ENCODE results near the gene FAM168A.

Gene FAM168A

DNA sequence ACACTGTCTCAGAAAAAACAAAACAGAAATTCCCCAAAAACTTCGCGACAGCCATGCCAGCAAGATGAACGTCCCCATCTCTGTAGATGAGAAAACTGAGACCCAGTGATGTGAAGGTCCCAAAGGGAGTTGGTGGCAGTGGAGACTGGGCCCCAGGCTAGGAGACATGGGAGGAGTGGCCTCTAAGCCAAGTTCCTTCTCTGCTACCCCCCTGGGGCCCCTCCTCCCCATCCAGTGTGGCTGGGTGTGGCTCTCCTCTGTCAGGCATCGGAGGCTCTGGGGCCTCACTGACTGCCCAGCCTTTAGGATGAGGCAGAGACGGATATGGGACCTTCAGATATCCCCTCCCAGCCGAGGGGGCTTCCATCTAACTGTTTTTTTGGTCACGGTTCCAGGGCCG is 211.9 kb downstream of the FAM168A start:
- DNase-seq (ENCODE audit: low read depth) = no peak
- H3K4me3 ChIP-seq (ENCODE audit: low read depth, low read length) = no peak overlapping the region

DNA sequence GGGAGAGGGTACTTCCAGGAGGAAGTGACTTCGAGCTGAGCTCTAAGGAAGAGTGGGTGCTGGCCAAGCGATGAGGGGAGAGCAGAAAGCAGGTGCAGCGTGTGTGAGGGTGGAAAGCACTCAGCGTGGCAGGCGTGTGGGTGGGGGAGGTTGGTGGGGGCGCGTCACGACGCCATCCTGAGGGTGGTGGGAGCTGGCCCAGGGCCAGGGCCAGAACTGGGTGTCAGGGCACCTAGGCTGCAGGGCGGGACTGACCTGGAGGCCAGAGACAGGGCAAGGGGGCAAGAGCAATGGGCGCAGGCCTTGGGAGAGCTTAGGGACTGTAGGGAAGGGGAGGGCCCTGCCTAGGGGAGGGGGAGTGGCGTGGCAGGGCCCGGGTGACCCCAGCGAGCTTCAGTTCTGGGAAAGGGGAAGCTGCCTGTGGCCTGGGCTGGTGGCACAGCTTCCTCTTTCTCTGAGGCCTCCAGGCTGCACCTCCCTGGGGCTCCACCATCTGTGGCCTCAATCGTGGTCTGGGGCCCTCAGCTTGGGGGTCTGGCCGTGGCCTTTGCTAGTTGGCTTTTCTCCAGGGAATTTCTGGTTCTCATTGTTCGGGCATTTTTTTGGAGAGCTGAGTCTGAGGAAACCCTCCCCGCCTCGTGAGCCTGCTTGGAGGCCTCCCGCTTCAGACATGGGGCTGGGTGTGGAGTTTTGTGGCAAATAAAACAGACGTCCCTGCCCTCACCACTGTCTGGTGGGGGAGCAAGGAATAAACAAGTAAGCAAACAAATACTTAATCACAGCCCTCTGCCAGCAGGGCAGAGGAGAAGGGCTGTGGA is 212.8 kb downstream of the FAM168A start:
- DNase-seq (ENCODE audit: low read depth) = no peak
- H3K4me3 ChIP-seq (ENCODE audit: low read depth, low read length) = no peak overlapping the region

DNA sequence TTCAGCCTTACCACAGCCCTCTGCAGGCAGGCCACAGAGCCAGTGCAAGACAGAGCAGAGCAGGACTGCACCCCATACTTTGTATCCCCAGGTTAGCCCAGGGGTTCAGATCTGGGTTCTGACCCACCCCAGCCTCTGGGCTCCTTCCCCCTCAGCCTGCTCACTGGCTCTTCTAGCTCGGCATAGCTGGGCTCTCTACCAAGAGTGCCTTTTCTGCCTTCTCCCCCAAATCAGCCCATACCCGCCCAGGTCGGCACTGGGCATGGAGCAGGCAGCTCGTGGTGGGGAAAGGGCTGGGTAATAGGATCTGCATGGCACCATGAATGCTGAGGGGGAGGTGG is 213.4 kb downstream of the FAM168A start:
- H3K4me3 ChIP-seq (ENCODE audit: low read depth, low read length) = no peak overlapping the region
- DNase-seq (ENCODE audit: low read depth) = no peak

DNA sequence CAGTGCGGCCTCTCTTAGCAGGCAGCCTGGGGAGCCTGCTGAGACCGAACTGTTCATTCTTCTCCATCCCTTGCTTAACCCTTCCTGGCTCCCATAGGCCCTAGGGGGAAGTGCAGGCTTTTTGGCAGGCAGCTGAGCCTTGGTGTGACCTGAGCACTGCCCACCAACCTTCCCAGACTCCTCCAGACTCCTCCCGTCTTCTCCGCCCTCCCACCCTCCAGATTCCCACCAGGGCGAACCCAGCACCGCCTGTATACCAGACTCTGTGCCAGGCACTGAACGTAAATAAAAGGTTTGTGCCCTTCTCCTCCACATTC is 213.8 kb downstream of the FAM168A start:
- DNase-seq (ENCODE audit: low read depth) = no peak
- H3K4me3 ChIP-seq (ENCODE audit: low read depth, low read length) = no peak overlapping the region

DNA sequence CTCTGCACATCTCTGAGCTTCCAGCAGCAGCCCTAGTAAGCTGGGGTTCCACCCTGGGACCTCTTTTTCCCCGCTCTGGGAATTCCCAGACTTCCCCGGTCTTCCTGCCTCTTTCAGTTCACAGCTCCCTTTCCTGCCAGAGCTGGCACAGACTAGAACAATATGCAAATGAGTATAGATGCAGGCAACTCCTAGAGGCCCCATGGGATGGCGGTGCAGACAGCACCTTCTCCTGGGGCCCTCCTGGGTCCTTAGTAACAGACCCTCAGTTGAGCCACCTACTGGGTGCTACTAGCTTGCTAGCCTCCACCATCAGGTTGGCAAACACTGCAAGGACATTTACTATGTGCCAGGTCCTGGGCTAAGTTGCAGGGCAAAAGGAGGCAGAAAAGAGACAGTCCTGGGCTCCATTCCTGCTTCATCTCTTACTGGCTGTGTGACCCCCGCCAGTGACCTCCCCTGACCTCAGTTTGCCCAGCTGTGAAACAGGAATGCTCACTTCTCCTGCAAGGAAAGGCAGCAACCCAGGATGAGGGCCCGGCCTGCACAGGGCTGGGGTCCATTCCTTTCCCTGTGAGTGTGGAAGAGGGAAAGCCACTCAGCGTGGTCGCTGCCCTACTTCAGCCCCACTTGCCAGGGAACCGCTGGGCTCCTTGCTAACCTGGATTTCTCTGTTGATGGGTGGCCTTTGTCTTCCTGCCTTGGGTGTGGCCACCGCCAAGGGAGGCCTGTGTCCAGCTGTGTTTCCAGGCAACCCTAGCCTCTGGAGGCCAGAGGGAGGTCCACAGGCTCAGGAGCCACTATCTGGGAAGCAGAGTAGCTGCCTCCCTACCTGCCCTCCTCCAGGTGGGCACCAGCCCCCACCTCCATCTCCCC is 214.4 kb downstream of the FAM168A start:
- DNase-seq (ENCODE audit: low read depth) = no peak
- H3K4me3 ChIP-seq (ENCODE audit: low read depth, low read length) = no peak overlapping the region

DNA sequence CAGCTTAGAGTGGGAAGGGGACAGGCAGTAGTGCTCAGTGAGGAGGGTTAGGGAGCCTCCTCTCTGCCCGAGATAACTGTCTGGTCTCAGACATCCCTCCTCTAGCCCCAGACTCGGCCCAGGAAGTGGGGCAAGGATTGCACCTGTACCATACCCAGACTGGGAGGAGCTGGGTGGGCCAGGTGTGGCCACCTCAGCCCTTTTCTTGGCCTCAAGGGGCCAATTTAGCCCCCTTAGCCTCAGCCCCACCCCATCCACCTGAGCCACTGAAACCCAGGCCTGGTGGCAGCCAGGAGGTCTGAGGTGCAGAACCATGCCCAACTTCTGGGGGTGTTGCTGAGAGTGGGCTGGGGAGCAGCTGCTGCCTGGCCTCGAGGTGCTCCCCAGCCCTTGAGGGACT is 215.2 kb downstream of the FAM168A start:
- no peak overlapping the region for H3K4me3 ChIP-seq (ENCODE audit: low read depth, low read length)
- no peak for DNase-seq (ENCODE audit: low read depth)

DNA sequence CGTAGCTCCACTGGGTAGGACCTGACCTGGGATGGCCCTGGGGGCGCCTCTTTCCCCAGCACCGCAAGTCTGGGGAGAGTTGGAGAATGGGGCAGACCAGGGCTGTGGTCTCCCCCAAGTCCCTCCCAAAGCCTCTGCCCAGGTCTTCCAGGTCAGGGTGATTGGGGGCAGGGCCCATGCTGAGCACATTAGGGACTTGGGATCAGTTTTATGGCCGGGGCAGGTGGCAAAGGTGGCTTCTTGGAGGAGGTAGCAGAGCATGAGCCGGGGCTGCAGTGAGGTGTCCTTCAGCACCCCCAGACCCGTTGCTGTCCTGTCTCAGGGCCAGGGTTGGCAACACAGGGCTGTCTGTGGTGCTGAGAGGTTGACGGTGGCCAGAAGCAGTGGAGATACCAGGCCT is 215.7 kb downstream of the FAM168A start:
- no peak for DNase-seq (ENCODE audit: low read depth)
- H3K4me3 ChIP-seq (ENCODE audit: low read depth, low read length) = no peak overlapping the region

DNA sequence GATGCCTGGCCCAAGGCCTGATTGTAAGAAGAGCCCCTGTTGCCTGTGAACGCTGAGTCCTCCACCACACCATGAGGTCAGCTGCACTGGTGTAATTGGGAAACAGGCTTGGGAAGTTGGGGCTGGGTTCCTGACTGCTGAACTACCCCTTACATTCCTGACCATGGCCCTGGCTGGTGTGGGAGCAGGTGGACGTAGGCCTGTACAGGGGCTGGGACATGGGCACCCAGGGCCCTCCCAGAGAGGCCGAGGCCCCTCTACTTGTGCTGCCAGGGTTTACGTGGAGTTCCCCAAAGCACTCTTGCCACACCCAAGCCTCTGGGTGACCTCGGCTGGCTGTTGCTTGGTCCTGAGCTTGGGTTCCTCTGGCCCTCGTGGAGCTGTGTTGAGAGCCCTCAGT is 216.3 kb downstream of the FAM168A start:
- no peak for DNase-seq (ENCODE audit: low read depth)
- no peak overlapping the region for H3K4me3 ChIP-seq (ENCODE audit: low read depth, low read length)

DNA sequence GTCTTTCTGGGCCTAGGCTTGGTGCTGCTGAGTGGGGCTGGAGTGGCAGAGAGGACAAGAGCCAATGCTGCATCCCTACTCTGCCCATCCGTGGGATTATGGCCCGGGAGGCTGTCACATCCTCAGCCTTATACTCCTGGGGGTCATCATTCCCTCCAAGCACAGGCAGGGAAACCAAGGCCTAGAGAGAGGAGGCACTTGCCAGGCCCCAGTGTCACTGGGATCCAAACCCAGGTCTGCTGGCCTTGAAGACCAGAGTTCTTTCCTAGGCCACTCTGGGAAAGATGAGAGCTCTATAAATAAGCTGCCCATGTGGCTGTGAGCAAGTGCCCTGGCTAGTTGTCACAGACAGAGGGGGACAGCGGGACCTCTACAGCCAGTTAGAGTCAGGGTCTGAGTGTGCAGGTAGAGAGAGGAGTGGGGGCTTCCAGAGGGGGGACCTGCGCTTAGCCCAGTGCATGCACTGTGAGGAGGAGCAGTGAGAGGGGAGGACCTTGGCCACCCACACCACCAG is 217.0 kb downstream of the FAM168A start:
- no peak for DNase-seq (ENCODE audit: low read depth)
- H3K4me3 ChIP-seq (ENCODE audit: low read depth, low read length) = no peak overlapping the region

DNA sequence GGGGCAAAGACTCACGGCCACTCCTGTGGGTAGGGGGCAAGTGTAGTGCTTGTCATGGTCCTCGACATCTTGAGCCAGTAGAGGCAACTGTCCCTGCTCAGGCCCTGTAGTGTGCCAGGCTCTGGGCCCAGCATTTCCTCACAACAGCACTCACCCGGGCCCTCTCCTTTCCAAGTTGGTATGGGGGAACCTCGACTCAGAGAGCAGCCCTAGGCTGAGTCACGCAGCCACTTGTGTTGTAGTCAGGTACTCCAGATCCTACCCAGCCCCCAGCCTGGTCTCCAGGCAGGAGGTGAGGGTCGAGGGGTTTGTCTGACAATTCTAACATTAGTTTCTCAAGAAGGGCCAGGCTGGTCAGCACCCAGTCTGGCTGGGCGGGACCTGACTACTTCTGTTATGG is 217.6 kb downstream of the FAM168A start:
- DNase-seq (ENCODE audit: low read depth) = no peak
- H3K4me3 ChIP-seq (ENCODE audit: low read depth, low read length) = no peak overlapping the region

DNA sequence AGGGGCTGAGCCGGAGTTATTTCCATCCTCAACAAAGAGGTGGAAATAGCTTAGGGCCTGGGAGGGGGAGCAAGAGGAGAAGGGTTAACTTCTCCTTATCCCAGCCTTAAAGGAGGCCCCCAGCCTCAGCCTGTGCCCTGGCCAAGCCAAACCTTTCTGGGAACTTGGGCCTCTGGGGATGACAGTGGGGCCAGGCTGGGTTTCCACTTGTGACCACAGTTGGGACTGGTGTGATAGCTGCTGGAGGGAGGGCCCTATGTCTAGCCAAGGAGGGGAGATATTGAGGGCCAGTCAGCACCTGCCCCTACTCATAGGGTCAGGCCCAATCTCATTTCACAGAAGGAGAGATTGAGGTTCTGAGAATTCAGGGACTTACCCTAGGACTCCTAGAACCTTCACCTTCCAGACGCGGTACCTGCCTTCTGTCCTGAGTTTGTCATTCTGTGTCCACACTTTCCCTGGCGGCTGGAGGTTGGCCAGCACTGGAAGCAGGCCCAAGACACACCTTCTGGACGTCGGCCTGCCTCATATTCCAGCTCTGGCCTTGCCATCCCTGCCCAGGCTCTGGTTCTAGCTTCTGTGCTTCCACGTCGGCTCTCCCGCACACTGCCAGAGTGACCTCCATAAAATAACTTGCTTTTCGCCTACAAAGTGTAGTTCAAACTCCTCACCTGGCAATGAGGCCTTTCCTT is 218.6 kb downstream of the FAM168A start:
- no peak for DNase-seq (ENCODE audit: low read depth)
- H3K4me3 ChIP-seq (ENCODE audit: low read depth, low read length) = no peak overlapping the region

DNA sequence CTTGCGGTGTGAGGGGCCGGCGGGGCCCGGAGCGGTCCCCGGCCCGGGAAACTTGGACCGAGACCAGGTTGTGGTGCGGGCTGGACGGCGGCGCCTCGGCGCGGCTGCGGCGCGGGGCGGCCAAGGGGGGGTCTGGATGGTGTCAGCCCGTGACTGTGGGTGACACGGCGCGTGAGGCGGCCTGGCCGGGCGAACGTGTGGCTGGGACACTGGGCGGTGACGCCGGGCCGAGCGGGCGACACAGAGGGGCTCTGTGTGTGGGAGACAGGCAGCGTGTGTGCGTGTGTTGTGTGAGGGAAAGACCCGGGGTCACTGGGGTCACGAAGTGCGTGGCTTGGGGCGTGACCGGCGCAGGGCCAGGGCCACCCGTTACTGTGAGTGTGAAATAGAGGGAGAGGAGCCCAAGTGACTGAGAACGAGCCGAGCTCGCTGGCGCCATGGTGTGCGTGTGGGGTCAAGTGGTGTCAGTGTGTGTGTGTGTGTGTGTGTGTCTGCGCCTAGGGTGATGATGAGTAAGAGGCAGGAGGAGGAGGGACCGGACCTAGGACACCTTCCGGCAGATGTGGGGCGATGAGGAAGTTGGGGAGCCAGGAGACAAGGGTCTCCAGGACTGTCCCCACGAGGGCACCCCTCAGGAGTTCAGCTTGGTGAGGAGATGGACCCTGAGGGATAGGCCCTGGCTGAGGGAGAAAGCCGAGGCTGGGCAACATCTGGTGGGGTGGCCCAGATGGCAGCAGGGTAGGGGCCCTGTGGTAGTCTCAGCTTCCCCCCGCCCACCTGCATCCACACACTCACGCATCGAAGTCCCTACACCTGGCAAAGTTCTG is 220.9 kb downstream of the FAM168A start:
- H3K4me3 ChIP-seq (ENCODE audit: low read depth, low read length) = peak overlapping the region; percentile 75
- DNase-seq (ENCODE audit: low read depth) = peak; percentile 36

DNA sequence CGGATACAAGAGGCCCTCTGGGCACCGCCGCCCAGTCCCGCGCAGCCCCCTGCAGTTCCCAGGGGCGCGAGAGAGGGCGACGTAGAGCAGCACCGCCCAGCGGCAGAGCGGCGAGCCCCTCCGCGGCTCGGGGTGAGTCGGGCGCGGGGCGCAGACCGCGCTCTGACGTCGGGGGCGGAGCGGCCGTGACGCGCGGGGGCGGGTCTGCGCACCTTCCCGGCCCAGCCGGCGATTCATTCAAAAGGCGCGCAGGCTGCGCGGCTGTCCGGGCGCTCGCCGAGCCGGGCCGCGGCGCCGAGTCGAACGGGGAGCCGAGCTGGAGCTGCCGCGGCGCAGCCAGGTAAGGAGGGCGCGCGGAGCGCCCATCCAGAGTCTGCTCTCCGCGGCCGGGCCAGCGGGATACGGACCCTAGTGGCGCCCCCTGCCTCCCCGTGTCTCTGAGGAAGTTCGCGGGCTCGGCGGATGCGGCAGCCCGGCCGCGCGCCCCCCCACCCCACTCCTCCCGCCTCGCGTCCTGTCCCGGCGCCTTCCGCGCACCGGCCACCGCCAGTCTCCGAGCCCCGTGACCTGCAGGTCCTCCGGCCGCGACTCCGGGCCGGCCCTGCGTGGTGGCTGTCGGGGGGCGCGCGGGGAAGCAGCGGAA is 221.6 kb downstream of the FAM168A start, which contains the start of gene RELT:
RELT (plus strand) TSS at position 240 of the 643 bp plus-strand sequence. CDS start 12,738 bp downstream, outside the sequence.
- peak; percentile 62 for DNase-seq (ENCODE audit: low read depth)
- H3K4me3 ChIP-seq (ENCODE audit: low read depth, low read length) = peak within 1 kb of the TSS; percentile 75

DNA sequence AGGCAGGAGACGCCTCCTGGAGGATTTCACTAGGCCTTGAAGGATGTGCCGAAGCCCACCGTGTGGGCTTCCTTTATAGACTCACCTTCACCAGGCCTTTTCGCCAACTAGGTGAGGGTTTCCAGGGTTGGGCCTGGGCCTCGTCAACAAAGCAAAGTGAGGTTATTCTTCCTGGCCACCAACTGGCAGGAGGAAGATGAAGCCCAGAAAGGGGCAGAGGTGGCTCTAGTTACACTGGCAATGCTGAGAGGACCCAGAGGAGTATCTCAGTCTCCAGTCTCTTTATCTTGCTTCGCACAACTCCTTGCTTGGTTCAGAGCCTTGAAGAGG is 222.1 kb downstream of the FAM168A start:
- DNase-seq (ENCODE audit: low read depth) = no peak
- H3K4me3 ChIP-seq (ENCODE audit: low read depth, low read length) = no peak overlapping the region

DNA sequence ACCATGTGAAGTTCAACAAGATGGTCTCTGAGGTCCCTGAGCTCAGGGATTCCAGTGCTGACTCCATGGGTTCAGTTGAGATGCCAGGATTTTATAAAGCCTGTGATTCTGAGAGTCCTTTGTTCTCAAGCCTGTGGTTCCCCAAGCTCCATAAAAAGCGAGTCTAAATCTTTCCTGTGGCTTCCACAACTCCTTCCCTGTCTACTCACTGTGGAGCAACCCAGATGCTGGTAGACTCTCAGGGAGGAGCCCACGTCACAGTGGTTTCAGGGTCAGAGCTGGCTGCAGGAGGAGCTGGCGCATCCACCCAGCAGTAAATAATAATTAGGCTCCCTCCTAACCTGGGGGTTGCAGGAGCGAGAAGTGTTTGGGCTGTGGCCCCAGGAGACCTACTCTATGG is 223.8 kb downstream of the FAM168A start:
- no peak overlapping the region for H3K4me3 ChIP-seq (ENCODE audit: low read depth, low read length)
- no peak for DNase-seq (ENCODE audit: low read depth)

DNA sequence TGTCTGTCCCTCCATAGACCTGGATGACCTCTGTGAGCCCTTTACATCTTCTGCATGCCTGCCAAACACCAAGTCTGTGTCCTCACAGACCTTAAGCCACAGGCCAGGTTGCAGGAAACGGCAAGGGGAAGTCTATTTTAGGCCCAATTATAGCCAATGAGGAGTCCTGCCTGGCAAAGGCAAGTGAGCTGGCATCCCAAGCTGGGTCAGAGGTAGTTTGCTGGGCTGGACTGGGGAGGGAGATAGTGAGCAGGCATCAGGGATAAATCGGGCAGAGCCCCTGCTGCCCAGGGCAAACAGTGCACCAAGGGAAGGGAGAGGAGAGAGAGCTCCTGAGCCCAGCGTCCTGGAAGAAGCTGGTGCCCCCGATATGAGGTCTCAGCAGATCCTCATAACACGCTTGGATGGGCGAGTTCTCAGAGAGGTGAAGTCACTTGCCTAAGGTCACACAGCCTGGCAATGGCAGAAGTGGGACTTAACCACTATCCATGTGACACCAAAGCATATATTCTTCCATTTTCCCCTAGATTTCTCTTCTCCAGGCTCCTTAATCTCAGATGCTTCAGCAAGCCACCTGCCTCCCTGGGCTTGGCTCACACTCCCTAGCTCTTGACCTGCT is 225.4 kb downstream of the FAM168A start:
- no peak for DNase-seq (ENCODE audit: low read depth)
- H3K4me3 ChIP-seq (ENCODE audit: low read depth, low read length) = no peak overlapping the region

DNA sequence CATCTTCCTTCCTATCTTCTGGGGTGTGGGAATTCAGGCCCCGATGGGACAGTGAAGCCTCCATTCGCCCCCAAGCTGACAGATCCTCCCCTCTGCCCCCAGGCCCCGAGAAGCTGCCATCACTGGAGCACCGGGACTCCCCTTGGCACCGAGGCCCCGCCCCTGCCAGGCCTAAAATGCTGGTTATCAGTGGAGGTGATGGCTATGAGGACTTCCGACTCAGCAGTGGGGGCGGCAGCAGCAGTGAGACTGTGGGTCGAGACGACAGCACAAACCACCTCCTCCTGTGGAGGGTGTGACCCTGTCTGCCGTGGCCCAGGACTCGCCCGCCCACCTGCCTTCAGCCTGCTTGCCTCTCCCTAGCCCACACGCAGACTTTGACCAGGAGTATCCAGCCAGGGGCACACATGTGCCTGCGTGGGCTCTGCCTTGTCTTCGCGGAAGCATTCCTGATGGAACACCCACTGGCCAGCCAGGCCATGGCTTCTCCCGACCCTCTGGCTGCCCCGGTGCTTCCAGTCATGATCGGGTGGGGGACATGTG is 230.4 kb downstream of the FAM168A start:
- H3K4me3 ChIP-seq (ENCODE audit: low read depth, low read length) = no peak overlapping the region
- DNase-seq (ENCODE audit: low read depth) = no peak

DNA sequence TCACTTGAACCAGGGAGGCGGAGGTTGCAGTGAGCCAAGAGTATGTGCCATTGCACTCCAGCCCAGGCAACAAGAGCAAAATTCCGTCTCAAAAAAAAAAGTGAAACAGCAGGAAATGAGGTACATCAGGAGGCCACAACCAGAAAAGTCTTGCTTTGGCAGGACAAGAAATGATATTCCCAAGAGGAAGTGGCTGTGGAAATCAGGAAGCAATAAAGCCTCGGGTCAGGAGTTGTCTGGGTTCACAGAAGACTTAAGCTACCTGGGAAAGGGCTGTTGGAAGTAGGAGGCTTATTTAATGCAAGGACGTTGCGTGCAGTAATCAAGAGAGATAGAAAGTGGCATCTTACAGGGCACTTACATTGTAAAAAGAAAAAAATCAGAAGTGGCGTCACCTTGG is 231.0 kb downstream of the FAM168A start:
- H3K4me3 ChIP-seq (ENCODE audit: low read depth, low read length) = no peak overlapping the region
- DNase-seq (ENCODE audit: low read depth) = no peak
